ENCODE results near the gene FRRS1. TPM values are rescaled to one million over a fixed set of nuclear protein-coding genes. Genes with fewer than 3 reads are reported as not detected.

The FRRS1 gene
- total RNA-seq, 1 experiment from 2014 or later = 7.2 TPM

- Mint-ChIP-seq H3K27me3 (ENCODE audit: insufficient read depth, unreplicated experiment) (no peaks in the 10 kb centered on the region), H3K4me1 (ENCODE audit: insufficient read depth, unreplicated experiment) (no peaks in the 10 kb centered on the region), H3K4me3 (ENCODE audit: unreplicated experiment) (no peak overlapping the region), H3K9me3 (ENCODE audit: unreplicated experiment) (no peaks in the 10 kb centered on the region), H3K27ac (ENCODE audit: low read depth, unreplicated experiment) (no peak overlapping the region), H3K36me3 (ENCODE audit: insufficient read depth, unreplicated experiment) (no peaks in the 10 kb centered on the region)
- no TSS peak for BruUV-seq (replicated peaks)
- intact Hi-C loops (cut with micrococcal nuclease) = no loop called here
- TF ChIP-seq CTCF (IDR thresholded peaks at IDR 0.05; ENCODE audit: unreplicated experiment) = no peak
- ChIA-PET POLR2A (interaction anchor here (0.5 to 1.0 kb wide), 3 partner anchors 10 to 1767 kb away, joined by 4 read pairs; no protein-coding TSS in a partner anchor), CTCF (no interaction called here)
- DNase-seq (ENCODE audit: unreplicated experiment) = no peak
Measured at GRCh38 chr1:99670583-99670982, 95.9 kb downstream of the FRRS1 start.

GRCh38 chr1:99669821-99670220 is 96.6 kb downstream of the FRRS1 start:
- ChIA-PET CTCF (no interaction called here), POLR2A (no interaction called here)
- H3K4me1 Mint-ChIP-seq (ENCODE audit: insufficient read depth, unreplicated experiment) = no peaks in the 10 kb centered on the region
- DNase-seq (ENCODE audit: unreplicated experiment) = no peak
- H3K27me3 Mint-ChIP-seq (ENCODE audit: insufficient read depth, unreplicated experiment) = no peaks in the 10 kb centered on the region
- peaks cover 1% of the 10 kb centered on the region for H3K36me3 Mint-ChIP-seq (ENCODE audit: insufficient read depth, unreplicated experiment)
- BruUV-seq (replicated peaks) = no TSS peak
- intact Hi-C loops (cut with micrococcal nuclease) = no loop called here
- no peaks in the 10 kb centered on the region for H3K9me3 Mint-ChIP-seq (ENCODE audit: unreplicated experiment)
- no peak overlapping the region for H3K27ac Mint-ChIP-seq (ENCODE audit: low read depth, unreplicated experiment)
- H3K4me3 Mint-ChIP-seq (ENCODE audit: unreplicated experiment) = no peak overlapping the region
- TF ChIP-seq CTCF (IDR thresholded peaks at IDR 0.05; ENCODE audit: unreplicated experiment) = no peak

- no peak overlapping the region for H3K27ac Mint-ChIP-seq (ENCODE audit: low read depth, unreplicated experiment)
- H3K27me3 Mint-ChIP-seq (ENCODE audit: insufficient read depth, unreplicated experiment) = no peaks in the 10 kb centered on the region
- DNase-seq (ENCODE audit: unreplicated experiment) = no peak
- POLR2A ChIA-PET = no interaction called here
- intact Hi-C loops (cut with micrococcal nuclease) = no loop called here
- no peak for TF ChIP-seq CTCF (IDR thresholded peaks at IDR 0.05; ENCODE audit: unreplicated experiment)
- no peaks in the 10 kb centered on the region for H3K4me1 Mint-ChIP-seq (ENCODE audit: insufficient read depth, unreplicated experiment)
- no peaks in the 10 kb centered on the region for H3K9me3 Mint-ChIP-seq (ENCODE audit: unreplicated experiment)
- BruUV-seq (replicated peaks) = no TSS peak
- CTCF ChIA-PET = no interaction called here
- H3K4me3 Mint-ChIP-seq (ENCODE audit: unreplicated experiment) = no peak overlapping the region
- H3K36me3 Mint-ChIP-seq (ENCODE audit: insufficient read depth, unreplicated experiment) = peaks cover 6% of the 10 kb centered on the region
Measured at GRCh38 chr1:99669376-99669775, 97.1 kb downstream of the FRRS1 start.

GRCh38 chr1:99665212-99665611 is 101.2 kb downstream of the FRRS1 start:
- ChIA-PET POLR2A (interaction anchor here (0.8 kb wide), 1 partner anchor 19 kb away, joined by 3 read pairs; the partner anchor contains the start of gene PALMD), CTCF (interaction anchor here (1.0 kb wide), 1 partner anchor 20 kb away, joined by 7 read pairs; no protein-coding TSS in a partner anchor)
- no peak overlapping the region for H3K4me3 Mint-ChIP-seq (ENCODE audit: unreplicated experiment)
- H3K9me3 Mint-ChIP-seq (ENCODE audit: unreplicated experiment) = no peaks in the 10 kb centered on the region
- H3K27me3 Mint-ChIP-seq (ENCODE audit: insufficient read depth, unreplicated experiment) = no peaks in the 10 kb centered on the region
- H3K4me1 Mint-ChIP-seq (ENCODE audit: insufficient read depth, unreplicated experiment) = peaks cover 20% of the 10 kb centered on the region
- H3K36me3 Mint-ChIP-seq (ENCODE audit: insufficient read depth, unreplicated experiment) = peaks cover 6% of the 10 kb centered on the region
- H3K27ac Mint-ChIP-seq (ENCODE audit: low read depth, unreplicated experiment) = no peak overlapping the region
- TF ChIP-seq CTCF (IDR thresholded peaks at IDR 0.05; ENCODE audit: unreplicated experiment) = no peak
- BruUV-seq (replicated peaks) = no TSS peak
- intact Hi-C loops (cut with micrococcal nuclease) = no loop called here
- no peak for DNase-seq (ENCODE audit: unreplicated experiment)
